GM23248 (cell line): ENCODE measurements around the gene PEX14. TPM values are rescaled to one million over a fixed set of nuclear protein-coding genes. Genes with fewer than 3 reads are reported as not detected.

Experiments
- DNase-seq: peaks from one replicate; pipeline ENCODE4 v3.0.0-alpha.2; 2015
- H2AFZ ChIP-seq: fragments of 200-600 bp; sonication (generic); 2 replicates; pipeline ENCODE4 v1.6.1; 2016; ENCODE audit warnings: antibody characterized with exemption
- H3F3A ChIP-seq: fragments of 200-600 bp; sonication (generic); 2 replicates; pipeline ENCODE4 v1.6.1; 2016; ENCODE audit warnings: mild to moderate bottlenecking, antibody characterized with exemption, mixed run types; ENCODE audit not compliant: insufficient read depth
- H3K27ac ChIP-seq: fragments of 200-600 bp; sonication (generic); 2 replicates; pipeline ENCODE4 v1.5.1; 2016; ENCODE audit warnings: mild to moderate bottlenecking
- H3K27me3 ChIP-seq: fragments of 200-600 bp; sonication (generic); replicated peaks from 2 replicates; pipeline ENCODE4 v1.6.1; 2016; ENCODE audit warnings: mild to moderate bottlenecking; ENCODE audit not compliant: insufficient read depth
- H3K36me3 ChIP-seq: fragments of 200-600 bp; sonication (generic); 2 replicates; pipeline ENCODE4 v1.6.1; 2016; ENCODE audit warnings: low read depth, mild to moderate bottlenecking
- H3K4me1 ChIP-seq: fragments of 200-600 bp; sonication (generic); 2 replicates; pipeline ENCODE4 v1.6.1; 2016; ENCODE audit warnings: mild to moderate bottlenecking; ENCODE audit not compliant: insufficient read depth
- H3K4me2 ChIP-seq: fragments of 200-600 bp; sonication (generic); one replicate; pipeline ENCODE4 v1.6.1; 2016; ENCODE audit warnings: mild to moderate bottlenecking; ENCODE audit not compliant: unreplicated experiment
- H3K4me3 ChIP-seq: fragments of 200-600 bp; sonication (generic); 2 replicates; pipeline ENCODE4 v1.5.1; 2016; ENCODE audit warnings: mild to moderate bottlenecking
- H3K79me2 ChIP-seq: fragments of 200-600 bp; sonication (generic); 2 replicates; pipeline ENCODE4 v1.6.1; 2016; ENCODE audit warnings: mild to moderate bottlenecking; ENCODE audit not compliant: insufficient read depth
- H3K9ac ChIP-seq: fragments of 200-600 bp; sonication (generic); 2 replicates; pipeline ENCODE4 v1.6.1; 2016; ENCODE audit warnings: mild to moderate bottlenecking
- H3K9me2 ChIP-seq: fragments of 200-600 bp; sonication (generic); 2 replicates; pipeline ENCODE4 v1.6.1; 2016; ENCODE audit warnings: mixed run types, mild to moderate bottlenecking, moderate library complexity; ENCODE audit not compliant: insufficient read depth
- H3K9me3 ChIP-seq: fragments of 200-600 bp; sonication (generic); one replicate; pipeline ENCODE4 v1.6.1; 2017; ENCODE audit warnings: low read depth
- H4K20me1 ChIP-seq: fragments of 200-600 bp; sonication (generic); 2 replicates; pipeline ENCODE4 v1.6.0; 2016; ENCODE audit not compliant: insufficient read depth
- EZH2 ChIP-seq: fragments of 200-600 bp; sonication (generic); IDR thresholded peaks from 2 replicates; pipeline ENCODE4 v1.6.1; 2018; ENCODE audit warnings: antibody characterized with exemption, mild to moderate bottlenecking; ENCODE audit not compliant: insufficient read depth, poor library complexity, severe bottlenecking
- EZH2phosphoT487 ChIP-seq: fragments of 200-600 bp; sonication (generic); IDR thresholded peaks from 2 replicates; pipeline ENCODE4 v1.6.1; 2018; ENCODE audit warnings: antibody characterized with exemption, moderate library complexity, mild to moderate bottlenecking, low read depth; ENCODE audit not compliant: insufficient read depth
- WGBS, 2 experiments: methylation state at CpG; one replicate each; pipeline ENCODE4 v1.1.6; 2015 to 2017; ENCODE audit warnings: low lambda C conversion rate in 2 of 2, low coverage in 1 of 2; ENCODE audit errors: missing lambda C conversion rate in 2 of 2; 5-methylcytosine and 5-hydroxymethylcytosine counted together
- in situ Hi-C: fragments of 300-500 bp; cut with MboI; formaldehyde crosslinking; loops from 2 replicates; pipeline ENCODE4 v1.15.0; 2020
- polyA plus RNA-seq: library from polyadenylated mRNA; unstranded; fragments of >200 nt; fragmentation: Nextera tagmentation; extraction: Ambion mirVana; gene quantifications from 2 replicates; pipeline ENCODE4 v1.2.1, GENCODE V29; 2016
- total RNA-seq: library from RNA; depleted of rRNA; stranded (reverse); fragments of >200 nt; shearing (Covaris generic); gene quantifications from 2 replicates; pipeline ENCODE4 v1.2.3, GENCODE V29; 2014

Gene PEX14
- total and polyA plus RNA-seq, 2 experiments from 2014 or later, result 13.9 to 20.1 TPM

DNA sequence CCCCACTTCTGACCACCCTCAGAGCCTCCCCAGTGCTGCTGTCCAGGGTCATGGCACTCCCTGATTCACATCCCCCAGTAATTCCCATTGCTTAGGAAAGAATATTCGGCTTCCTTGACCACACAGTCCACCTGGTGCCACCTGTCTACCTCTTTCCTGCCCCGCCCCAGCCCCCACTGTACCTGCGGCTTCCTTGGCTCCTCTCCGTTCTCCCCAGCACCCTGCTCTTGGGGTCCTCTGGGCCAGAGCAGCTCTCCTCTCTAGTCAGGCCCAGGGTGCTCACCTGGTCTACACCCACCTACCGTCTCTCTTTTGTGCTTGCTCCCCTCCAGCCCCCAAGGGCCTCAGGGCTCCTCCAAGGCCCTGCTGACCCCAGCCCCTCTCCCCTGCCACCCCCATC is 142.6 kb downstream of the PEX14 start:
- Histone ChIP-seq H3K79me2 (no peaks in the 10 kb centered on the region), H3K9me3 (no peaks in the 10 kb centered on the region), H3K27me3 (no peaks in the 10 kb centered on the region), H3K9me2 (no peaks in the 10 kb centered on the region), H3K9ac (no peak overlapping the region), H3K4me1 (no peaks in the 10 kb centered on the region), H3K4me2 (no peak overlapping the region), H3K36me3 (no peaks in the 10 kb centered on the region), H3K4me3 (no peak overlapping the region), H3K27ac (no peak overlapping the region), H2AFZ (no peak overlapping the region), H4K20me1 (no peaks in the 10 kb centered on the region), H3F3A (no peaks in the 10 kb centered on the region)
- WGBS, 2 experiments, result 91 to 94% methylated on average over 4 to 5 of the region's 5 CpGs
- TF ChIP-seq EZH2 (no peak), EZH2phosphoT487 (no peak)
- DNase-seq, result no peak
- in situ Hi-C loops, result no loop called here

DNA sequence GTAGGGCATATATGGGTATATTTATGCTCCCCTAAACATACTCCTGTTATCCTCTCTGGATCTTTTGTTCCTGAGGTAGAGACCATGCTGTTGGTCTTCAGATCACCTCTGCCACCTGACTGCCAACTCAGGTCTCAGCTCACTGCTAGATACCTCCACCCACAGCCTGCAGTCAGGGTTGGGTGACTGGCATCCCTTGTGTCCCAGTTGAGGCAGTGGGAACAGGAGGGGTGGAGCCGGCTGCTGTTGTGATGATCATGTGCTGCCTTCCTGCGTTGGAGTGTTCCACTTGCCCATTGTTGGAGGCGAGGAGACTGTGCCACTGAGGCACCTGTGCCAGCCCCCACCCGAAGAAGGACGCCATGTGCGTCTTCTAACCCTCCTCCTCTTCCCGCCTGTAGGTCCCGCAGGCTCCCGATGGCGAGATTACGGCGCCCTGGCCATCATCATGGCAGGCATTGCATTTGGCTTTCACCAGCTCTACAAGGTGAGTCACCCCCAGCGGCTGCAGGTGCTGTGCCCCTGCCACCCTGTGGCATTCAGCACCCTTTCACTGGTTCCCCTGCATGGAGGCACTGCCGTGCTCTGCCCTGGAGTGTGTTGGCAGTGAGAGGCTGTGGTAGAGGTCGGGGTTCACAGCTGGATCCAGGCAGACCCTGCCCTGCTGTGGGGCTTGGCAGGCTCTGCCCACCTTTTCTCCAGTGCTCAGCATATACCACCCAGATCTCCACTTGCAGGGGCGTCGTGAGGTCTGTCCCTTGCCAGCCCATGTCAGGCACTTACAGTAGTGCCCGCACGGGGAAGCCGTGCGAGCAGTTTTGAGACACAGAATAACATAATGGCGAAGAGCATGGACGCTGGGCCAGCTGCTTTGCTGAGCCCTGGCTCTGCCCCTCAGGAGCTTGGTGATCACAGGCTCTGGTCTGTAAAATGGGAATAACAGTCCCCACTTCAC is 143.5 kb downstream of the PEX14 start:
- H3K4me2 ChIP-seq, result no peak overlapping the region
- in situ Hi-C loops, result no loop called here

GRCh38 chr1:10620776-10621175 is 146.0 kb downstream of the PEX14 start:
- Histone ChIP-seq H3K9me3 (no peaks in the 10 kb centered on the region), H3K4me2 (no peak overlapping the region), H4K20me1 (no peaks in the 10 kb centered on the region), H3K4me3 (no peak overlapping the region), H3K9me2 (no peaks in the 10 kb centered on the region), H3K79me2 (no peaks in the 10 kb centered on the region), H3K36me3 (no peaks in the 10 kb centered on the region), H3K4me1 (no peaks in the 10 kb centered on the region), H3K9ac (no peak overlapping the region), H3F3A (no peaks in the 10 kb centered on the region), H3K27ac (no peak overlapping the region), H3K27me3 (no peaks in the 10 kb centered on the region), H2AFZ (no peak overlapping the region)
- in situ Hi-C loops, result no loop called here
- no peak for DNase-seq
- 98% methylated on average over 12 of the region's 12 CpGs for WGBS, 2 experiments
- TF ChIP-seq EZH2phosphoT487, result no peak
- no peak for TF ChIP-seq EZH2

More for the DNA sequence above, 143.5 kb downstream of the PEX14 start:
- Histone ChIP-seq H3K36me3 (no peaks in the 10 kb centered on the region), H3K27ac (no peak overlapping the region), H3K9ac (no peak overlapping the region), H4K20me1 (no peaks in the 10 kb centered on the region), H3K4me1 (no peaks in the 10 kb centered on the region), H3F3A (no peaks in the 10 kb centered on the region), H3K27me3 (no peaks in the 10 kb centered on the region), H2AFZ (no peak overlapping the region), H3K79me2 (no peaks in the 10 kb centered on the region), H3K9me2 (no peaks in the 10 kb centered on the region), H3K4me3 (no peak overlapping the region), H3K9me3 (no peaks in the 10 kb centered on the region)
- no peak for DNase-seq
- TF ChIP-seq EZH2phosphoT487 (no peak), EZH2 (no peak)
- 91 to 93% methylated on average over 23 of the region's 23 CpGs for WGBS, 2 experiments

GRCh38 chr1:10621906-10622305 is 147.2 kb downstream of the PEX14 start:
- H3K79me2 ChIP-seq, result no peaks in the 10 kb centered on the region
- no peaks in the 10 kb centered on the region for H3F3A ChIP-seq
- H3K4me1 ChIP-seq, result no peaks in the 10 kb centered on the region
- H3K4me2 ChIP-seq, result no peak overlapping the region
- in situ Hi-C loops, result no loop called here
- no peak overlapping the region for H2AFZ ChIP-seq
- no peak overlapping the region for H3K9ac ChIP-seq
- H3K4me3 ChIP-seq, result no peak overlapping the region
- H3K27me3 ChIP-seq, result no peaks in the 10 kb centered on the region
- H3K9me3 ChIP-seq, result no peaks in the 10 kb centered on the region
- H3K36me3 ChIP-seq, result no peaks in the 10 kb centered on the region
- WGBS, 2 experiments, result 96 to 99% methylated on average over 8 to 9 of the region's 9 CpGs
- H3K27ac ChIP-seq, result no peak overlapping the region
- no peak for DNase-seq
- TF ChIP-seq EZH2phosphoT487 (no peak), EZH2 (no peak)
- no peaks in the 10 kb centered on the region for H4K20me1 ChIP-seq
- H3K9me2 ChIP-seq, result no peaks in the 10 kb centered on the region
